Measurements from ENCODE around the gene MRPS5.

DNA sequence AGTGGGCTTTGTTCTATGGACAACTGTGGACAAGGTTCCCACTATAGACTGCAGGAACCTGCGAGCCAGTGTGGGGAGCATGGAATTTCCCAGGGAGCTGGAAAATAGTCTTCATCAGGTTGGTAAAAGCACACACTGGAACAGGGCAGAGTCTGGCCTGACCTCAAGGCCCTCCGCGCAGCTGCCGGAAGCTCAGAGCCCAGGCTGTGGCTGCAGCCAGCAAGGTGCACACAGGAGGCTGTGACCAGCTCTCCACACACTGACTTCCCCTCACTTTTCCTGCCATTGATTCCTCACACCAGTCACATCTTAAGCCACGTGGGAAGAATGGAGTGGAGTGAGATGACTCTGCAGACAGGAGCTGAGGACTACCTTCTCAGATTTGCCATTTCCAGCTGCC lies 77.0 kb downstream of the MRPS5 start:
- TF ChIP-seq GATA3 (IDR thresholded peaks at IDR 0.05; ENCODE audit: low read depth, low read length) (no peak), GATA2 (IDR thresholded peaks at IDR 0.05; ENCODE audit: low read depth, low read length) (no peak)

Measured in SH-SY5Y (cell line).